A172 (cell line): Measurements from ENCODE around the gene NOS1AP. TPM values are rescaled to one million over a fixed set of nuclear protein-coding genes. Genes with fewer than 3 reads are reported as not detected.
A peak's percentile ranks its signal among the peaks of the same experiment; 100 is the strongest.
"Not testable (repeated sequence)": the region's sequence is repeated elsewhere in the genome, so short reads cannot be mapped to it uniquely, and the experiment has no call there.

Experiments used
- DNase-seq: peaks from one replicate; pipeline ENCODE4 v3.0.0-alpha.2; 2015; ENCODE audit warnings: low spot score
- total RNA-seq: library from RNA; depleted of rRNA; stranded (reverse); fragments of >200 nt; shearing (Covaris generic); gene quantifications from 2 replicates; pipeline ENCODE4 v1.2.3, GENCODE V29; 2014

Gene NOS1AP
- total RNA-seq, 1 experiment from 2014 or later = 2.4 TPM

DNA sequence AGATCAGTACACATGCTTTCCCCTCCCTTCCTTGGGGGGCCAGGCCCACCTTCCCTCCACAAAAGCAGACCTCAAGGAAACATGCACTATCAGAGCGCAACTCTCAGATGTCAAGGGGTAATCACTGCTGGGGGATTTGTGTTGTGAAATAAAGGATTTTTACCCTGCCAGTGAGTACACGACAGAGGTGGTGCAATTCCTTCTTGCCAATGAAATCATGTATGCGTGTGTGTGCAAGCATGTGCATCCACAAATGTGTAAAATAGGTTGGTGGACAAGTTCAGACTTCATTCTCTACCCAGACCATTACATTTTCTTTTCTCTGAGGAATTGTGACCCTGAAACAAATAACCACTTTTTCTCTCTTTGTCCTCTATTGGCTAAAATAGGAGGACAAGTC, 9.8 kb upstream of the NOS1AP start:
- no peak for DNase-seq

DNA sequence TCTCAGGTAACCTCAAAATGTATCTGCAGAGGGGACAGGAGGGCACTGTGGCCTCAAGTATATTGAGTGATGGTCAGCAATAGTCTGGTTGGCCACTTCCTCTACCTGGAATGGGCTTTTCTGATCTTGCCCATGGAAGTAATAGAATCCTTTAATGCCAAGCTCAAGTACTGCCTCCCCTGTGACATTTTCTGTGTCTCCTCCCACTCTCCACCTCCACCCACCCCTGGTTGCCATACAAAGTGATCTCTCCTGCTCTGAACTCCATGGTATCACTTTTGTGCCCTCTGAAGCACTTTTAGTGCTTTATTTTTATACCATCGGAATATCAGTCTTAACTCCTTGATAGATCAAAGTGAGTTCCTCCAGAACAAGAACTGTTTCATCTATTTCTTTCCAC, 9.2 kb upstream of the NOS1AP start:
- no peak for DNase-seq

DNA sequence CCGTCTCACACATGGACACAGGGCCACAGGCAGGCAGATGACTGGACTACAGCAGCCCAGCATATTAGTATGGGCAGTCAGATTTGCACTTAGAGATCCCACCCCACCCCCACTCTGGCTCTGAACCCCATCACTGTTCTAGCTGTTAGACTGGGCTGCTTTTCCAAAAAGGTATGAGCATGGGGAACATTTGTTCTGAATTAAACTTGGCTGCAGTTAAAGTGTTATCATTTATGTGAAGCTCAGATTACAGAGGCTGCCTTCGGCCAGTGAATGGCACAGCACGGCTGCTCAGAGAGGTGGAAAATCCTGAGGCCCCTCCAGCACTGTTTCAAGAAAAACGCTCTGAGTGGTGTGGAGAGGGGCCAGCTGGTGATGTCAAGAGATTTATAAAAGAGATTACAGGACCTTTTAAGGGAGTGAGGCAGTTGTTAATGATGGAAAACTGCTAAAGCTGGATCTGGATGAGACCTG, 6.9 kb upstream of the NOS1AP start:
- no peak for DNase-seq

DNA sequence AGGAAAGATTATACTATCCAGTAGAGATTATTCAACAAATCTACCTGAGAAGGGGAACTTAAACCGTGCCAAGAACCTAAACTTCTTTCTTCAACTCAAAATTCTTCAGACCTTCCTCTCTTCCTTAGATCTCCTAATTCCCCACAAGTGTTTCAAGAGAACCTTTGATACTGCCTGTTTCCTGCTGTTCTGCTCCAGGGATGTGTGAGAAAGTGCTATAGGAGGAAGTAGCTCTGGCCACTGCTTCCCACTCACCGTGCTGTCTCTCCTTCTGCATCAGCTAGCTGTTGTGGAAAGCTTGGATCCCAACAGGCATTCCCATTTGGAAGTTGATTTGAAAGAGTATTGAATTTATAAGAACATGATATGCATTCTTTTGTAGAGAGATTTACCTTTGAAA, 4.5 kb upstream of the NOS1AP start:
- DNase-seq = no peak

DNA sequence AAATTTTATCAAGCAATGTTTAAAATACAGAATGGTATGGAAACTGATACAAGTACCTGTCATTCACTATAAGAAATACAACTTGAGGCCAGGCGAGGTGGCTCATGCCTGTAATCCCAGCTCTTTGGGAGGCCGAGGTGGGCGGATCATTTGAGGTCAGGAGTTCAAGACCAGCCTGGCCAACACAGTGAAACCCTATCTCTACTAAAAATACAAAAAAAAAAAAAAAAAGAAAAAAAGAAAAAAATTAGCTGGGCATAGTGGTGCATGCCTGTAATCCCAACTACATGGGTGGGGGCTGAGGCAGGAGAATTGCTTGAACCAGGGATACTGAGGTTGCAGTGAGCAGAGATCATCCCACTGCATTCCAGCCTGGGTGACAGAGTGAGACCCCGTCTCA, 2.7 kb upstream of the NOS1AP start:
- DNase-seq = not testable (repeated sequence)

DNA sequence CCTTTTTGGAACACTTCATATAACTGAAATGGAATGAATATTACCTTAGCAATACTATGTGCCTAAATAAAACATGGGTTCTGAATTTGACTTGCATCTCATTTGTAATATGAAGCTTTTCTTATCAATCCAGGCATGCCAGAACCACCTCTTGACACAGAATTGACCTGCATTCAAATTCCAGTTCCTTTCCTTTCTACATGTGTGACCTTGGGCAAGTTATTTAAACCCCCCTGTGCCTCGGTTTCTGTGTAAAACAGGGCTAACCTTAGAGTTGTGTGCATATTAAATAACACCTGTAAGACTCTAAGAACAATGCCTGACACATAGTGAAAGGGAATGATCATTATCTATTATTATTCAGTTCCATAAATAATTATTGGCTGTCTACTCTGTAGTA, 2.0 kb upstream of the NOS1AP start:
- DNase-seq = no peak

DNA sequence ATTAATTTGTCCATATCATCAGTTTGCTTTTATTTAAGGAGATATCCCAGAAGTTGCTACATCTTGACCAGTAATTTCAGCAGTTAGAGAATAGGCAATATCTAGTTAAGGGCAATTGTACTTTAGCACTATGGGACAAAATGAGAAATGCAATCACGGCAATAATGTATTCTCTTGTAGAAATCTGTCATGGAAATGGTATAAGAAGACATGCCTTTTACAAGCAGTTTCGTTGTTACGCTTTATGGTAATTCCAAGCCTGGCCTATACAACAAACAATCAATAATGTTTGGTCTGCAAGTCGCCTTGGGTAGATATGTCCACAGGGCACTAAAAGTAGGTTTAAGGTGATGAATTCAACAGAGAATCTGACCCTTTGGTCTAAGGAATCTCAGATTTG, 1.2 kb upstream of the NOS1AP start:
- no peak for DNase-seq

DNA sequence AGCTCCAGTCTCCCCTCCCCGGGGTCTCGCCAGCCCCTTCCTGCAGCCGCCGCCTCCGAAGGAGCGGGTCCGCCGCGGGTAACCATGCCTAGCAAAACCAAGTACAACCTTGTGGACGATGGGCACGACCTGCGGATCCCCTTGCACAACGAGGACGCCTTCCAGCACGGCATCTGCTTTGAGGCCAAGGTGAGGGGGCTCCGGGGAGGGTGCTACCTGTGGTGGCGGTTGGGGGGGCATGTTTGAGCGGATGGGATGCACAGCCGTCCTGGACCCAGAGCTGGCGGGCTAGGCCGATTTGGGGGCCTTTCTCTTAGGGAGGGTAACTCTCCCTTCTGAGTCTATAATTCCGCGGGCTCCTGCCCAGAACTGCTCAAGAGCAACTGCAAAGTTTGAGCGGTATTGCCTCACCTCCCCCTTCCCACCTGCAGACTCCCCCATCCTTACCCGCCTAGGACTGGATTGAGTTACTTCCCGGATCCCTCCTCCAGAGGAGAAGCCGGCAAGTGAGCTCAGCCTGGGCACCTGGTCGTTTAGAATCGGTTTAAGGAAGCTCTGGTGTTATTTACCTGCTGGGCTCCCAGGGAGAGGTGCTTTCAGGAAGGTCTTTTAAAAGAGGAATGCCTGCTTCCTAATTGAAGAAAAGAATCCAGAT, 730 bp downstream of the NOS1AP start:
- no peak for DNase-seq

DNA sequence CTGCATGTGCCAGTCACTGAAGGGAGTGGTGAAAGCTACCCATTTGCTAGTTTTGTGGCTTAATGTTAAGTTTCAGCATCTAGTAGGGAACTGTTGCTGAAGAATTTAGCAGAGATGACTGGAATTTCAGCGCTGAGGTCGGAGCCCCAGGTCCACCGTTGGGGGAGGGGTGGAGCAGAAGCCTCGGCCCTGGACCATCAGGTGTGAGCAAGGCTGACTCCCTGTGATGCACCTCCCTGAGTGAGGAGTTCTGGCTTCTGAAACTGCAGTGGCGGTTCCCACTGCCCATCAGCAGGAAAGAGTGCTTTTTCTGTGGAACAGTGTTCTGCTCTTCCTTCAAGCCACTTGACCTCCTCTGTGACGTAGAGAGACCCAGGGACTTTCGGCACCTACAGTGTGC, 1.3 kb downstream of the NOS1AP start:
- no peak for DNase-seq

DNA sequence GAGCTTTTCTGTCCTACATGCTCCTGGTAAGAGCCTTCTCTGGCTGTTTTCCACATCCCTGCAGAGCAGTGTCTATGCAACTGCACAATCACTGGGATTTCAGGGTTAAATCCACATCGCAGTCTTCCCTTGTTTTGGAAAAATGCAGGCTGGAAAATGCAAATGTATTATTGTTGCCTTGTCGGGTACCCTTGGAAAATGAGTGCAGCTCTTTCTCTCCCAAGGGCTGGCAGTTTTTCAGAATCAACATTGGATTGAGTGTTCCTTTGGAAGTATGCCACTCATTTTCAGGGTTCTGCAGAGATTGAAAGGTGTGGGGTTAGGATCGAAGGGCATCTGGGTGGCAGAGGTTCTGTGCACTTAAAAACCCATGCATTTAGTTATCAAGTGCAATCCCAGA, 3.2 kb downstream of the NOS1AP start:
- no peak for DNase-seq

DNA sequence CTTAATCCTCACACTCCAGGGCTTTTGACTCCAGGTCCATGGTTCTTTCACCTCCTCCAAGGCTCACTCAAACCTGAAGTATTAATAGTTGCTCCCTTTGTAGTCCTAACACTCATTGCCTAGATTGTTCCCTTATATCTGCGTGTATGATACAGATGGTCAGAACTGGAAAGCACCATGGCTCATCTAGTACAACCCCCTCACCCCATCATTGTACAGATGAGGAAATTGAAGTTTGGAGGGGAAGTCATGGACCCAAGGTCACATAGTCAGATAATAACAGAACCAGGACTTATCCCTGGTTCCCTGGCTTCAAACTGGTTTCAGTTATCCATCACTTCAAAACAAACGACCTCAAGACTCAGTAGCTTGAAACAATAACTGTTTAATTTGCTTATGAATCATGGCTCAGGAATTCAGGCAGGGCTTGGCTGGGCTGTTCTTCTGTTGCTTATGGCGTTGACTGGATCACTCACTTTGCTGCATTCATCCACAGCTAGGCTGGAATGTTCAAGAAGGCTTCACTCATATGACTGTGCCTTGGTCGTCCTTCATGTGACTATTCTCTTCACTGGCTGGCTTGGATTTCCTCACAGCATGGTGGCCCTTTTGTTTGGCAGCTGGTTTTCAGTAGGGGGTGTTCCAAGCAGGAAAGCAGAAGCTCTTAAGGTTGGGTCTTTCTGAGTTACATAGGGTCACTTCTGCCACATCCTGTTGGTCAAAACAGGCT, 5.0 kb downstream of the NOS1AP start:
- peak; percentile 95 for DNase-seq

DNA sequence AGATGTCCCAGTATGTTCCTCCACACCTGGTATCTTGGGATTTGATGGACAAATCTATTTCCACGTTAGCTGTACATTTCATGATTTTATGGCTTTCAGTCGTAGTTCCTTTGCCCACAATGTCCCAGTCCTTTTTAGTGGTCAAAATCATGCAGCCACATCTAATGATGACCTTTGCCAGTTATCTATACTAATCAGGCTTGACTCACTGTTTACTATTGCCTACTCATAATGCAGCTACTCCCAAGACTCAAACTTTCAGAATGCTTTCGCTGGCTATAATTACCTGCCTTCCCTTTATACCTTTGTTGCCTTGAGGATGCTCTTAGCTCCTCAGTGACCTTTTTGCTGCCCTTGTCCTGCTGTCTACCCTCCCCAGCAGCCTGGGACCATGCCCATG, 6.4 kb downstream of the NOS1AP start:
- DNase-seq = no peak

DNA sequence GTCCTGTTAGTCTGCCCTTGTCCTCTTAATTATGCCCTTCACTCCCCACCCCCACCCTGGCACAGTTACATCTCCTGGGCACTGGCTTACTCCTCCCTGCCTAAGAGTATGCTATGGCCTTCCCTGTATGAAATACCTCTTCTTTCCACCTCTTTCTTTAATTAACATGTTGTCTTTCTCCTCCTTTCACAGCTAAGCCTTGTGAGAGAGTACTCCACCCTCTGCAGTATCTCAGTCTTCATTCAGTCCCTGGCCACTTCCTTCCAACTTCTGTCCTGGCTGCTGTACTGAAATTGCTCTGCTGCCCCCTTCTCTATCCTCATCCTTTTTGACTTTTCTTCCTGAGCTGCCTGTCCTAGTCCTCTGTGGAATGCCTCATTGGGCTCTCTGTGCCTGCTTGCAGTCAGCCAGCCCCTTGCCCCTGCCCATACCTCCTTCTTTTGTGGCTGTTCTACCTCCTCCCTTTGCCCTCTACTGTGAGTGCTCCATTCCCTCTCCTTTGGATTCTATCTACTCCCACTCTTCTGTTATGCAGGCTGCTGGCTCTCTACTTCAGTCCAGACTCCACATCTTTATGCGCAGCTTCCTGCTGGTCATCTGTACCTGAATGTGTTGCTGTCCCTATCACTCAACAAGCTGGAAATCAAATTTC, 8.3 kb downstream of the NOS1AP start:
- no peak for DNase-seq

DNA sequence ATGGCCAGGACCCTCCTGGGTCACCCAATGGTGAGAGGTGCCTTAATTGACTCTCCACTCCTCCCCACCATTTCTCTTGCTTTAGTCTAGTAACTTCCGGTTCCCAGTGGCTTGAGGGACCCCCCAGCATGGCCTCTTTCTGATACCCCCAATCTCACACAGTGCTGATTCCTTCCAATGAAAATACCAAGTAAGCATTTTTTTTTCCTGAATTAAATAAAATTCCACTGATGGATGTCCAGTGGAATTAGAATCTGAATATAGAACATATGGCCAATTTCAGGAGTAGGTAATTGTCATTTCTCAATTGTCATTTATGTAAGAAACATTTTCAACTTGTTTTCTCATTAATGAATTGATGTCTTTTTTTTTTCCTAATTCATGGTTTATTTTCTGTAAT, 9.5 kb downstream of the NOS1AP start:
- no peak for DNase-seq

DNA sequence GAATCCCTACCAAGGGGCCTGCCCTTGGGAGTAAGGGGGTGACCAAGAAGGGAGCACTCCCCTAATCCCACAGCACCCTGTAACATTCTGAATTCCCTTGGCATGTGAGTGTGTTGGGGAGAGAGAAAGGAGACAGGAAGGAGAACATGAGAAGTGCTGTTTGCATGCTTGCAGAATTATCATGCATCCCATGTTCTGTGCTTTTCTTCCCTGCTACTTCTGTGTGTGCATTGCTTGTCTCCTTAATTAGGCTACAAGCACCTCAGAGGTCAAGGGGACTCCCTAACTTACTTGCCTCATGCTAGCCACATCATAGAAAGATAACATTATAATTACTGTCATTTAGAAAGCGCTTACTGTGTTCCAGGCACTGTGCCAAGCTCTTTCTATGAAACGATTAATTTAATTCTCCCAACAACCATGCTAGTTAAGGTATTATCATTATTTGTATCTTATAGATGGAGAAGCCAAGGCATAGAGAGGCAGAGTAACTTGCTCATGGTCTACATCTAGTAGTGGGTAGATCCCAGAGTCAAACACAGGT, 11.1 kb downstream of the NOS1AP start:
- DNase-seq = no peak

DNA sequence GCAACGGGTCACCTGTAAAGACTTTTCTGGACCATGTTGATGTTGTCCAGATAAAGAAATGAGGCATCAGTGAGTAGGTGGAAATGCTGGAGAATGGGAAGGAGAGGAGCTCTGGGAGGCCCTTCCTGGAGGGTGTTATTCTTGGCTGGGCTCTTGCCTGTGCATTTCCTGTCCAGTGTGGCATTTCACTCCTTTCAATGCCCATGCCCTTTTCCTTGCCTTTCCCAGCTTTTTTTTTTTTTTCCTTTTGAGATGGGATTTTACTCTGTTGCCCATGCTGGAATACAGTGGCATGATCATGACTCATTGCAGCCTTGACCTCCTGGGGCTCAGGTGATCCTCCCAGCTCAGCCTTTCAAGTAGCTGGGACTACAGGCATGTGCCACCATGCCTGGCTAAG, 11.8 kb downstream of the NOS1AP start:
- DNase-seq = peak; percentile 95

DNA sequence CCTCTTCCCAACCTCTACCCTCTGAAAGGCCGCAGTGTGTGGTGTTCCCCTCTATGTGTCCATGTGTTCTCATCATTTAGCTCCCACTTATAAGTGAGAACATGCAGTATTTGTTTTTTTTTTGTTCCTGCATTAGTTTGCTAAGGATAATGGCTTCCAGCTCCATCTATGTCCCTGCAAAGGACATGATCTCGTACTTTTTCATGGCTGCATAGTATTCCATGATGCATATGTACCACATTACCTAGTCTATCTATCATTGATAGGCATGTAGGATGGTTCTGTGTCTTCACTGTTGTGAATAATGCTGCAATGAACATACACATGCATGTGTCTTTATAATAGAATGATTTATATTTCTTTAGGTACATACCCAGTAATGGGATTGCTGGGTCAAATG, 12.6 kb downstream of the NOS1AP start:
- not testable (repeated sequence) for DNase-seq

DNA sequence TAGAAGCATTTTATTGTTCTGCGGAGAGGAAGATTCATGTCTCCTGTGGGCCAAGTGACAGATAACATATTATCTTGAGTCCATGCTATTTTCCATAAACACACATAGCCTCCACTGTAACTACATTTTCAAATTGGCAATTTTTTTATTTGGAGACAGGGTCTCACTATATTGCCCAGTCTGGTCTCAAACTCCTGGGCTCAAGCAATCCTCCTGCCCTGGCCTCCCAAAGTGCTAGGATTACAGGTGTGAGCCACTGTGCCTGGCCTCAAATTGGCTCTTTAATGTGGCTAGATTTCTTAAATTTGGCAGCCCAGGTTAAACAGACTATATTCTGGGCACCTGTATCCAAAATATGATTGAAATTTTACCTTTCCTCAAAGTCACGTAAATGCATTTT, 13.8 kb downstream of the NOS1AP start:
- no peak for DNase-seq

DNA sequence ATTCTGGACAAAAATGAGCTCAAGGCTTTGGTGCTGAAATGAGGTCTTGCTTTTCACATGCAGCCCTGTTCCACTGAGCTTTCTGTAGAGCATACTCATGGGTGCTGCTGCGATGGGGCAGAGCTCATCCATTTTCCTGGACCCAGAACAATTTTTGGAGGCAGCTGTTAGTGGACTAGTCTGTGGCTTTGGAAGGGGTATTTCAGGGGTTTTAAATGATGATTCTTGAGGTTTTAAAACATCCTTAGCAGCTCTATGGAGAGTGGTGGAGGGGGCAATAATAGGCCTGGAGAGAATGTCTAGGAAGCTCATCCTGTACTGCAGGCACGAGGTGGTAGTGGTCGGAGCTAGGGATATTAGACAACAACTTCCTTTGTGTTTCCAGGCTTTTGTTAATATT, 16.5 kb downstream of the NOS1AP start:
- DNase-seq = no peak

DNA sequence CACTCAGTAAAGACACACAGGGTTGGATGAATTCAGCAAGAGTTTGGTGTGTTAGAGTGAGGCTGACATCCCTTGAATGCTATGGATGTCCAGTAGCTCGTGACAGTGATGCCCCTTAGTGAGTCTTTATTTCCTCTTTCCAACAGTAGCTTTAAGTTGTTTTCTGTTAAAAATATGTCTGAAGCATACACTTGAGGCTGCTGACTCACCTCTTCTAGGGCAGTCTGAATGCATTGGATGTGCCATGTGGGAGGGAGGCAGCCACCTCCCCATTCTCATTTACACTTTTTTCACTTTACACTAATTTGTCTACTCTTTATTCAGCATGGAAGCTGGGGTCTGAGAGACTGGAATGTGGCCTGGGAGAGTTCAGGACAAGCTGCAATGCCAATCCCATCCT, 17.6 kb downstream of the NOS1AP start:
- peak; percentile 41 for DNase-seq

DNA sequence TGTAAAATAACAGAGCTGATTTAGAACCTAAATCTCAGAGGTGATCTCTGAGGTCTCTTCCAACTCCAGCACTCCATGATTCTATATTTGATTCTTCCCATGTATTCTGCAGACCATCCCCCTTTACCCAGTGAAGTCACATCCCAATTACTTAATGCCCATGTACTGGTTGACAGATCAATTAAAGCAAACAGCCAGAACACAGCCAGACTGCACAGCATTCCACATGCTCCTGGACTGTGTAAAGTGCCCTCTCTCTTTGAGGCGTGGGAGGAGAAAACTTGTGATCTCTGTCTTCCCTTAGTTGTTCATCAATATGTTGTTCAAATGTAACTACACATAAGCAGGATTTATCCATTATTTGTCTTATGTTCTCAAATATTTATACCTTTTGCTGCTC, 18.1 kb downstream of the NOS1AP start:
- no peak for DNase-seq

DNA sequence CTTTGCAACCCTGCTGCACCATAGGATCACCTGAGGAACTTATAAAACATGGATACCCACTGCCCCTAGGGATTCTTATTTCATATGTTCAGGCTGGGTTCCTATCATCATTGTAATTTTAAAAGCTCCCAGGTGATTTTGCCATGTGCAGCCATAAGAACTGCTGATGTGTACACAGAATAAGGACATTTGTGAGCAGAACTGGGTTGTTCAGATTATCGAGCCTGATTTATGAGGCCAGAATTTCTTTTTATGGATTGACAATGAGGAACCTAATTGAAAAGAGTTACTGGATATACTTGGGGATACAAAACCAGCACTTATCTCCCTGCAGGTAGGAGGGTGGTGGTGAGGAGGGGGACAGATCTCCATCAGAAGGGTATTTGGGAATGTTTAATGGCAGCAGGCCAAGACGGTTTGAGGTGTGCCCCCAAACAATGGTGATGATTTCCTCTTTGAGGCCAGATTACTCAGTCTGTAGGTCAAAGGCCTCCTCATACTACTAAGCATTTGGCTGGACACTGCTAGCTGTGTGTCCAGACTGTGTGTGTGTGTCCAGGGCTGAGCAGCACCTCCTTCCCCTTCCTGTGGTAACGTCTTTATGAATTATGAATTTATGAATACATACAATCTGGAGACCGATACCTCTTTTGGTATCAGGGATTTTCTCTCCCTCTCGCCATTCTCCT, 18.9 kb downstream of the NOS1AP start:
- DNase-seq = no peak
